Measurements from ENCODE around the gene SEC24D.

SEC24D gene

DNA sequence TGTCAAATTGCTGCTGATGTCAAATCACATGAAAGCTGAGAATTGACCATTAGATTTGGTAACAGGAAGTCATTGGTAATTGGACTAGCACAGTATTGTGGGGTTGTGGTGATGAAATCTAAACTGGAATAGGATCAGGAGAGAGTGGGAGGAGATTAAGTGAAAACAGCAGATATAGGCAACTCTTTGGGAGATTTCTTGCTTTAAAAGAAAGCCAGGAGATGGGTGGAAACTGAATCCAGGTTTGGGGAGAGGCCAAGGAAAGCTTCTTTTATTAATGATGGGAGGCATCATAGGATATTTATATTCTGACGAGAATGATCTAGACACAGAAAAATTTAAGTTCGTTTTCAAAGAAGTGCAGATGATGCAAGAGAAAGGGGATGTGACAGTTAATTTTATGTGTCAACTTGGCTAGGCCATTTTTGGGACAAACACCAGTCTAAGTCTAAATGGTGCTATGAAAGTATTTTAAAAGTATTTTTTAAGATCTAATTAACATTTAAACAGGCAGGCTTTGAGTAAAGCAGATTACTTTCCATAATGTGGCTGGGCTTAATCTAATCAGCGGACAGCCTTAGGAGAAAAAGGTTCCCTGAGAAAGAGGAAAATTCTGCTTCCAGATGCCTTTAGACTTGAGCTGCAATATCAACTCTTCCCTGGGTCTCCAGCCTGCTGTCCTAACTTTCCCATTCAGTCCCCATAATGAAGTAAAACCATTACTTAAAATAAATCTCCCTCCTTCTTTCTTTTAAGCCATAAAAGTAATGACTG is 24.7 kb downstream of the SEC24D start:
- no peaks in the 10 kb centered on the region for H4K20me1 ChIP-seq (ENCODE audit: insufficient read depth, low read length, poor library complexity, severe bottlenecking)
- no peak overlapping the region for H2AFZ ChIP-seq (ENCODE audit: low read length)
- no peaks in the 10 kb centered on the region for H3K4me1 ChIP-seq (ENCODE audit: insufficient read depth, low read length, poor library complexity, severe bottlenecking)
- no peak overlapping the region for H3K4me3 ChIP-seq (ENCODE audit: low read length, poor library complexity, severe bottlenecking)
- no peaks in the 10 kb centered on the region for H3F3A ChIP-seq (ENCODE audit: low read depth)
- no peak for TF ChIP-seq EZH2phosphoT487 (IDR thresholded peaks at IDR 0.05; ENCODE audit: borderline replicate concordance)
- TF ChIP-seq, protein P1, sequence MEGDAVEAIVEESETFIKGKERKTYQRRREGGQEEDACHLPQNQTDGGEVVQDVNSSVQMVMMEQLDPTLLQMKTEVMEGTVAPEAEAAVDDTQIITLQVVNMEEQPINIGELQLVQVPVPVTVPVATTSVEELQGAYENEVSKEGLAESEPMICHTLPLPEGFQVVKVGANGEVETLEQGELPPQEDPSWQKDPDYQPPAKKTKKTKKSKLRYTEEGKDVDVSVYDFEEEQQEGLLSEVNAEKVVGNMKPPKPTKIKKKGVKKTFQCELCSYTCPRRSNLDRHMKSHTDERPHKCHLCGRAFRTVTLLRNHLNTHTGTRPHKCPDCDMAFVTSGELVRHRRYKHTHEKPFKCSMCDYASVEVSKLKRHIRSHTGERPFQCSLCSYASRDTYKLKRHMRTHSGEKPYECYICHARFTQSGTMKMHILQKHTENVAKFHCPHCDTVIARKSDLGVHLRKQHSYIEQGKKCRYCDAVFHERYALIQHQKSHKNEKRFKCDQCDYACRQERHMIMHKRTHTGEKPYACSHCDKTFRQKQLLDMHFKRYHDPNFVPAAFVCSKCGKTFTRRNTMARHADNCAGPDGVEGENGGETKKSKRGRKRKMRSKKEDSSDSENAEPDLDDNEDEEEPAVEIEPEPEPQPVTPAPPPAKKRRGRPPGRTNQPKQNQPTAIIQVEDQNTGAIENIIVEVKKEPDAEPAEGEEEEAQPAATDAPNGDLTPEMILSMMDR (conservative IDR thresholded peaks at IDR 0.05; ENCODE audit: low read length) = no peak
- H3K4me2 ChIP-seq (ENCODE audit: low read depth, low read length, poor library complexity, severe bottlenecking) = no peak overlapping the region
- H3K36me3 ChIP-seq (ENCODE audit: insufficient read depth, low read length) = peaks cover 90% of the 10 kb centered on the region; the same call in 1 of the 2 replicates
- no peak overlapping the region for H3K9ac ChIP-seq (ENCODE audit: low read depth, low read length, poor library complexity, severe bottlenecking)
- H3K9me2 ChIP-seq (replicated peaks; ENCODE audit: low read depth, low read length) = no peaks in the 10 kb centered on the region
- no peaks in the 10 kb centered on the region for H3K9me3 ChIP-seq (ENCODE audit: insufficient read depth, low read depth, low read length)
- no peaks in the 10 kb centered on the region for H3K27me3 ChIP-seq (ENCODE audit: insufficient read depth, low read length, poor library complexity, severe bottlenecking)
- no peaks in the 10 kb centered on the region for H3K79me2 ChIP-seq (ENCODE audit: insufficient read depth, low read length)

DNA sequence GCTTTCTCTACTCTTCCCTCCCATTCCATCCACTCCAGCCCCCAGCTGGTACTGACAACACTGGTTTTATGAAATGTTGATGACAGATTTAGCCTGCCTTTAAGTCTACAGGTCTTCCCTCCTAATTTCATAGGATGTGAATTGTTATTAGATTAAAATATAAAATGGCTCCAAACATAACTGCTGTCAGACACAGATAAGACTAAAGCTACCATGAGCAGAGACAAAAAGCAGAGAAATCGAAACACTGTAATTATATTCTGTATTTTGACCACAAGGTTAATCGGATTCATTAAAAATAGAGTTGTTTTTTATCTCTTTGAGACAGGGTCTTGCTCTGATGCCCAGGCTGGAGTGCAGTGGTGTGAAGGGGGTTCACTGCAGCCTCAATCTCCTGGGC is 28.3 kb downstream of the SEC24D start:
- Histone ChIP-seq H3K79me2 (ENCODE audit: insufficient read depth, low read length) (no peaks in the 10 kb centered on the region), H4K20me1 (ENCODE audit: insufficient read depth, low read length, poor library complexity, severe bottlenecking) (no peaks in the 10 kb centered on the region), H3K36me3 (ENCODE audit: insufficient read depth, low read length) (peaks cover 75% of the 10 kb centered on the region; the same call in 1 of the 2 replicates), H3K4me3 (ENCODE audit: low read length, poor library complexity, severe bottlenecking) (no peak overlapping the region), H3K9me3 (ENCODE audit: insufficient read depth, low read depth, low read length) (no peaks in the 10 kb centered on the region), H3K27me3 (ENCODE audit: insufficient read depth, low read length, poor library complexity, severe bottlenecking) (no peaks in the 10 kb centered on the region), H3K9ac (ENCODE audit: low read depth, low read length, poor library complexity, severe bottlenecking) (no peak overlapping the region), H3K4me1 (ENCODE audit: insufficient read depth, low read length, poor library complexity, severe bottlenecking) (no peaks in the 10 kb centered on the region), H3K9me2 (replicated peaks; ENCODE audit: low read depth, low read length) (no peaks in the 10 kb centered on the region), H3K4me2 (ENCODE audit: low read depth, low read length, poor library complexity, severe bottlenecking) (no peak overlapping the region), H2AFZ (ENCODE audit: low read length) (no peak overlapping the region), H3F3A (ENCODE audit: low read depth) (no peaks in the 10 kb centered on the region)
- TF ChIP-seq, protein P1 (conservative IDR thresholded peaks at IDR 0.05; ENCODE audit: low read length) = no peak
- no peak for TF ChIP-seq EZH2phosphoT487 (IDR thresholded peaks at IDR 0.05; ENCODE audit: borderline replicate concordance)

DNA sequence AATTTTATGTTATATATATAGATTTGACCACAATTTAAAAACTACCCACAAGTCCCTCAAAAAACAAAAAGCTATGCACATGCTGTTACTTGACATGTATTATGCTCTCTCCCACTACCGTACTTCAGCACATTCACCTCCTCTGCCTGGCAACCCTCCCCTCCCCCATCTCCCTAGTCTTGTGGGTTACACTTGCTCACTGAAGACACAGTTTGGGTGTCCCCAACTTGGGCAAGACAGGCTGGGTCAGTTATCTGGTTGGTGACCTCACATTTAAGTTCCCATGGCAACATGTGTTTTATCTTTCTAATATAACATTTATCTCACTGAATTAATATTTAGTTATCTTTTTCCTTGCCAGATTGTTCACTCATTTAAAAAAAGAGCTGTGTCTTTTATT is 32.7 kb downstream of the SEC24D start:
- no peak overlapping the region for H3K4me2 ChIP-seq (ENCODE audit: low read depth, low read length, poor library complexity, severe bottlenecking)
- no peaks in the 10 kb centered on the region for H3K27me3 ChIP-seq (ENCODE audit: insufficient read depth, low read length, poor library complexity, severe bottlenecking)
- no peaks in the 10 kb centered on the region for H3K9me2 ChIP-seq (replicated peaks; ENCODE audit: low read depth, low read length)
- H3K4me1 ChIP-seq (ENCODE audit: insufficient read depth, low read length, poor library complexity, severe bottlenecking) = no peaks in the 10 kb centered on the region
- H3K4me3 ChIP-seq (ENCODE audit: low read length, poor library complexity, severe bottlenecking) = no peak overlapping the region
- H4K20me1 ChIP-seq (ENCODE audit: insufficient read depth, low read length, poor library complexity, severe bottlenecking) = no peaks in the 10 kb centered on the region
- no peak overlapping the region for H3K9ac ChIP-seq (ENCODE audit: low read depth, low read length, poor library complexity, severe bottlenecking)
- no peaks in the 10 kb centered on the region for H3K9me3 ChIP-seq (ENCODE audit: insufficient read depth, low read depth, low read length)
- no peaks in the 10 kb centered on the region for H3F3A ChIP-seq (ENCODE audit: low read depth)
- TF ChIP-seq, protein P1 (conservative IDR thresholded peaks at IDR 0.05; ENCODE audit: low read length) = no peak
- no peak for TF ChIP-seq EZH2phosphoT487 (IDR thresholded peaks at IDR 0.05; ENCODE audit: borderline replicate concordance)
- no peaks in the 10 kb centered on the region for H3K79me2 ChIP-seq (ENCODE audit: insufficient read depth, low read length)
- H2AFZ ChIP-seq (ENCODE audit: low read length) = no peak overlapping the region
- peaks cover 58% of the 10 kb centered on the region; the same call in 1 of the 2 replicates for H3K36me3 ChIP-seq (ENCODE audit: insufficient read depth, low read length)
